ENCODE measurements around the gene CHST11.

DNA sequence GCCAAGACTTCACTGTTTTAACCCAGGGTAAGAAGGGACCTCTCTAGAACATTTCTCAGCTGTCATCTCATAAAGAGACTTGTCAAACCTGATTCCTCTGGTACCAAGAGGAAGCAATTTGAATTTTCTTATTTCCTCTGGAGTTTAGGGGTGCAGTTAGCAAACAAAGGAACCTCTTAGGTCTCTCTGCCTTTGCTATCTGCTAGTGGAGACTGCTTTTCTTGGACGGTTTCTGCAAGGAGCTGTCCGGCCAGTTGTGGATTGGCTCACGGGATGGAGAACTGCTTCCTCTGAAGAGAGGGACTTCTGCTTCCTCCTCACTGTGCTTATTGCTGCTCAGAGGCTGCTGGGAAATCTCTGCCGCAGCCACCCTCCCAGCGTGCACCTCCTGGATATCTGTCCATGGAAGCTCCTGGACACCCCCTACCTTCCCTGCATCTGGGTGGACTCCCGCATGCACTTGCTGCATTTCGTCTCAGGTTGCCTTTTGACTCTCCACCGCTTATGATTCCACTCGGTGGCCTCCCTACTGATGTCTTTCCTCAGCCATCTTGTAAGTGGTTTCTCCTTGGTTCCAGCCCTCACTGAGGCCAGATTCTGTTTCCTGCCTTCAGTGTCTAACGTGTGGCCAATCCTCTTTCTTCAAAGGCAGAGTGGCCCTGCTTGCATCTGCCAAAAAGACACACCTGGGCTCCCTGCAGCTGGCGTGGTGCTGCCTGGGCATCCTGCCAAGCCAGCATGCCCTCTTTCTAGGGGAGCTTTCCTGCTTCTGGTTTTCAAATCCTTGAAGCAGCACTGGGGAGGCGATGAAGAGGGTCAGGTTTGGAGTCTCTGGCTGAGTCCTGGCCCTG, 187.3 kb downstream of the CHST11 start:
- TF ChIP-seq CTCF (conservative IDR thresholded peaks at IDR 0.05 in 1 of 2, IDR thresholded peaks at IDR 0.05 in 1 of 2; ENCODE audit: extremely low read depth in 1 of 2, insufficient read depth in 1 of 2, low read depth in 1 of 2, low read length in 2 of 2) (no peak), EZH2 (IDR thresholded peaks at IDR 0.05; ENCODE audit: borderline replicate concordance, low read length) (no peak)
